ENCODE results near the gene CDC45. TPM values are rescaled to one million over a fixed set of nuclear protein-coding genes. Genes with fewer than 3 reads are reported as not detected.

CDC45 gene
- total and polyA plus RNA-seq, 5 experiments from 2014 or later, result 0.69 to 2.7 (median 1.5) TPM; not detected in 1

DNA sequence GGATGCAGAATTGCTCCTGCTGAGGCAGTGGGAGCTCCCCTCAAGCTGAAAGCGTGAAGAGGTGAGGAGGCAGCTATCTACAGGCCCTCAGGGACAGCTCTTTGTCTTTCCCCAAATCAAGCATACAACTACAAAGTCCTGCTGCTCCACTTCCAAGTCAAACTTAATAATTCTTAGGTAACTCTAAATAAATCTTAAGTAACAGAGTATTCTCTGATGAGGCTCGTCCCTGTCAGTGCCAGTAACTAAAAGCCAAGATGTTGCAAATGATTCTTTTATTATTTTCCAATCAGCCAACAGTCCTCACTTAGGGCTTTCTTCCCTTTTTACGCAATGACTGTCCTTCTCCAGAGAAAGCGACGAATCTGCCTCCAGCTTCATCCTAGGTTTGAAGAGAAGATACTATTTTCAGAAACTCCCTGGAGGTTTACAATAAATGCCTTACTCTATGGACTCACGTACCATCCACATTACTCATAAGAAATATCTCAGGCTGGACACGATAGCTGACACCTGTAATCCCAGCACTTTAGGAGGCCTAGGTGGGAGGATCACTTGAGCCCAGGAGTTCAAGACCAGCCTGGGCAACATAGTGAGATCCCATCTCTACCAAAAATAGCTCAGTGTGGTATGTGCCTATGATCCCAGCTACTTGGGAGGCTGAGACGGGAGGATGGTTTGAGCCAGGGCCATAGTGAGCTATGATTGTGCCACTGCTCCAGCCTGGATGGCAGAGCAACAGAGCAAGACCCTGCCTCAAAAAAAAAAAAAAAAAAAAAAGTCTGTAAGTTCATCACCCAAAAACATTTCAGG lies 29.2 kb upstream of the CDC45 start:
- peak overlapping the region in 1 of 10 donors; percentile 12 for H3K4me3 Mint-ChIP-seq
- H3K36me3 Mint-ChIP-seq, result peaks cover 0 to 48% (median 11%) of the 10 kb centered on the region in 3 donors
- no peaks in the 10 kb centered on the region for H3K9me3 Mint-ChIP-seq
- POLR2A ChIA-PET, result interaction anchor here (1.7 kb wide), 1 partner anchor 19 kb away, joined by 6 read pairs; the partner anchor contains the start of genes HIRA and MRPL40
- no peaks in the 10 kb centered on the region for H3K27me3 Mint-ChIP-seq
- DNase-seq (no peak), ATAC-seq (no peak)
- peaks cover 17 to 28% (median 23%) of the 10 kb centered on the region in 4 donors for H3K4me1 Mint-ChIP-seq
- peak overlapping the region in 3 of 10 donors; percentile 15 to 41 (median 25) for H3K27ac Mint-ChIP-seq

DNA sequence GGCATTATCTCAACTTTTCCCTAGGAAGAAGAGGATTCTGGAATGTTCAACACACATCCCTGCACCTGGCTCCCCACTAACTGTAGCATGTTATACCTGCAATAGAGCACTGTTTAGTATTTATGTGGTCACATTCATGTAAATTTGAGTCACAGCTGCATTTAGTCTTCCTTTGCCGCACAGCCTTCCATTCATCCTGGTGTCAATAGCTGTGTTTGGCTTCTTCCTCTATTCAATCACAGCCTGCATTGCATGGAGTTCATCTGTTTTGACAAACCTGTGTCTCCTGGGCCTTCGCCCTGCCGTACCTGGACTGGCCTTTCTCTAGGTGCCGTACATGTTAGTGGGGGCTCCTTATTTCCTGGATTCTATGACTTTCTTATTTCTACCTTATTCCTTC lies 28.1 kb upstream of the CDC45 start:
- DNase-seq (no peak), ATAC-seq (no peak)
- POLR2A ChIA-PET, result no interaction called here
- Mint-ChIP-seq H3K9me3 (no peaks in the 10 kb centered on the region), H3K36me3 (peaks cover 0 to 57% (median 15%) of the 10 kb centered on the region in 3 donors), H3K4me3 (no peak overlapping the region), H3K4me1 (peaks cover 12 to 22% (median 17%) of the 10 kb centered on the region in 4 donors), H3K27ac (peak overlapping the region in 3 of 10 donors; percentile 20 to 41 (median 27)), H3K27me3 (no peaks in the 10 kb centered on the region)

DNA sequence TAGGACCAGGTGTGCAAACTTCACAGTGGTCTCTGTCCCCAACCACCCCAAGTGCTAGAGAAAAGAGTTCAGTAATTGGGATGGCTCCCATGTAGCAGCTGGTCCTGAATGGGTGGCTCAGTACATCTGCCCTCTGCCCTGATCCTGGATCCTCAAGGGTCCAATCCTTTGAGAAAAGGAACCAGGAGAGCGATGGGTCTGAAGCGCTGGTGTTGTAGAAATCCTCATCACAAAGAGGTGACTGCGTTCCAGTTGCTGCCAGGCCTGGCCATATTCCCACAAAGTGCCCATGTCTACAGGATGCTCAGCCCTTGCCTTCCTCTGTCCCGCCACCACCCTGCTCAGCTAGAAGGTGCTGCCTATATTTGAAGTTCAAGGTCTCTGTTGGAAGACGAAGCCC lies 26.0 kb upstream of the CDC45 start:
- H3K27ac Mint-ChIP-seq, result peak overlapping the region in 1 of 10 donors; percentile 66
- POLR2A ChIA-PET, result no interaction called here
- ATAC-seq, result no peak
- no peak overlapping the region for H3K4me3 Mint-ChIP-seq
- H3K27me3 Mint-ChIP-seq, result no peaks in the 10 kb centered on the region
- DNase-seq, result no peak
- peaks cover 0 to 9% (median 2%) of the 10 kb centered on the region in 4 donors for H3K4me1 Mint-ChIP-seq
- H3K9me3 Mint-ChIP-seq, result no peaks in the 10 kb centered on the region
- H3K36me3 Mint-ChIP-seq, result peaks cover 0 to 73% (median 15%) of the 10 kb centered on the region in 3 donors

DNA sequence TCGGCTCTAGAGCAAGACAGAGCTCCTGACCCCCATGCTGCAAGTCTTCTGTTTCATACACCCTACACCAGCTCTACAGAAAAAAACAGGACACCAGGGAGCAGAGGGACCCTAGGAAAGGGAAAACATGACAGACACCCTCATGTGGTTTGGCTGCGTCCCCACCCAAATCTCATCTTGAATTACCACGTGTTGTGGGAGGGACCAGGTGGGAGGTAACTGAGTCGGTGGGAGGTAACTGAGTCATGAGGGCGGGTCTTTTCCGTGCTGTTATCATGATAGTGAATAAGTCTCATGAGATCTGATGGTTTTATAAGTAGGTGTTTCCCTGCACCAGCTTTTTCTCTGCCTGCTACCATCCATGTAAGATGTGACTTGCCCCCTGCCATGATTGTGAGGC lies 25.6 kb upstream of the CDC45 start:
- Mint-ChIP-seq H3K4me3 (no peak overlapping the region), H3K36me3 (peaks cover 0 to 74% (median 15%) of the 10 kb centered on the region in 3 donors), H3K9me3 (no peaks in the 10 kb centered on the region), H3K4me1 (peaks cover 0 to 5% (median 2%) of the 10 kb centered on the region in 4 donors), H3K27me3 (no peaks in the 10 kb centered on the region), H3K27ac (peak overlapping the region in 4 of 10 donors; percentile 19 to 84 (median 53))
- DNase-seq, result no peak
- no peak for ATAC-seq
- POLR2A ChIA-PET, result no interaction called here

DNA sequence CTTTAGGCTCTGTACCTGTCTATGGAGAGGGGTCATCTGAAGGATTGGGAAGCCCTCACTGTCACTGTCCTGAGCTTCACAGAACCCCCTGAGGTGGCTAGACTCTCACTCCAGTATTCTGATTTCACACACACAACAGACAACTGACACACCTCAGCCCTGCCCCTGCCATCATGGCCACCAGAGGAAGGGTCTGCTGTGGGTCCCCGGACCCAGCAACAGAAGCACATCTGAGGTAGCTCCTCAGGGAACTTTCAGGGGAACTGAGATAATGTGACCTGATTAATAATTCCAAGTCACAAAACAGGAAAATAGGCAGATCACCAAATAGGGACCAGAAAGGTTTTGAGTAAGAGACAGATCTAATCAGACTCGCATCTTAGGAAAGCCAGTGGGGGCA lies 24.7 kb upstream of the CDC45 start:
- Mint-ChIP-seq H3K27me3 (no peaks in the 10 kb centered on the region), H3K9me3 (no peaks in the 10 kb centered on the region), H3K4me3 (no peak overlapping the region), H3K4me1 (peaks cover 0 to 4% (median 0%) of the 10 kb centered on the region in 4 donors), H3K27ac (peak overlapping the region in 5 of 10 donors; percentile 1 to 69 (median 46)), H3K36me3 (peaks cover 0 to 77% (median 15%) of the 10 kb centered on the region in 3 donors)
- POLR2A ChIA-PET, result no interaction called here
- no peak for ATAC-seq
- DNase-seq, result no peak

DNA sequence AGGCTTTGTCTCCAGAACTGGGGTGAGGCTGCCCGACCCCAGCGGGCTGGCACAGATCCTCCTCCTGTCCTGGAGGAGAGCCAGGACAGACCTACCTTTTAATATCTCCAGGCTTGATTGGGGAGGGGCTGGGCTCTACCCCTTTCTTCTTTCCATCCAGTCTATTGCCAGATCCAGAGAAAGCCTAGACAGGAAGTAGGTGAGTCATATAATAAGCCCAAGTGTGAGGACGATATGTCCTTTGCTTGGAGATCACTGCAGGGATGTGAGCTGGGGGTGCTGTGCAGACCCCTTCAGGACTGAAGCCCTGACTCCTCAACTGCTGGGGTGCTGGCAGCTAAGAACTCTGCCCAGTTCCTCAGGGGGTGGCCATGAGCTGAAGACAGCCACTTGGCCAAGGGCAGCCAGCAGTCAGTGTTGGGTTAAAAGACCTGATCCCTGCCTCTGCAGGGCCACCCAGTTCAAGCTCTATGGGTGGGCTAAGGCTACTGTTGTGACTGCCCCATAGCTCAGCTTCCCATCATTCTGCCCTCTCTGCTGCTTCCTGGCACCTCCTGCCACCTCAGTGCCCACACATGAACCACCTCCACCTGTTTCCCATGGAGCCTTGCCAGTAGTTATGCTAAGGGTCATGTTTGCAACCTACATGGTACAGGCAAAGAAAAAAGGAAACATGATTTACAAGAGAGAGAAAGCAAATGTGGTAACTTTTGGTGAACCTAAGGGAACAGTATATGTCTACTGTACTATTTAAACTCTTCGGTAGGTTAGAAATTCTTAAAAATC lies 23.9 kb upstream of the CDC45 start:
- H3K27ac Mint-ChIP-seq, result peak overlapping the region in 4 of 10 donors; percentile 15 to 79 (median 60)

DNA sequence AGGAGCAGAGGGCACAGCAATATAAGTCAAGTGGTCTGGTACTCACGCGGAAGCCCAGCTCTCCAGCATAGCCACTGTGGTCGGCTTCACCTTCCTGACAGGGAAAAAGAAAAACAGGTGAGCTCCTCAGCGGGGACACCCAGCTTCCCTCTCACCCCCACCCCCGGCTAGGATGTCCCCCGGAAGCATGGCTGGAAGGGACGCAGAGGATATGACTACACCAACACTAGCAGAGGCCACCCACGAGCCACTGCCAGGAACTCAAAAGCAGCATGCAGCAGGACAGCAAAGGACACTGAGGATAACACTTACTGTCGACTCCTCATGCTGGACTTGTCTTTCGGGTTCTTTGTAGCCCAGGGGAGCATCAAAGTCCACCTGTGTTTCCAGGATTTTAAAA lies 23.2 kb upstream of the CDC45 start:
- ATAC-seq, result no peak
- H3K9me3 Mint-ChIP-seq, result no peaks in the 10 kb centered on the region
- H3K27ac Mint-ChIP-seq, result no peak overlapping the region
- no peak for DNase-seq
- no peaks in the 10 kb centered on the region for H3K27me3 Mint-ChIP-seq
- H3K4me1 Mint-ChIP-seq, result peaks cover 0 to 4% (median 0%) of the 10 kb centered on the region in 4 donors
- POLR2A ChIA-PET, result interaction anchor here (1.5 kb wide), 1 partner anchor 24 kb away, joined by 4 read pairs; the partner anchor contains the start of gene MRPL40
- peaks cover 0 to 72% (median 15%) of the 10 kb centered on the region in 3 donors for H3K36me3 Mint-ChIP-seq
- no peak overlapping the region for H3K4me3 Mint-ChIP-seq

More for the DNA sequence above, 23.9 kb upstream of the CDC45 start:
- Mint-ChIP-seq H3K9me3 (no peaks in the 10 kb centered on the region), H3K27me3 (no peaks in the 10 kb centered on the region), H3K4me1 (peaks cover 0 to 4% (median 0%) of the 10 kb centered on the region in 4 donors), H3K36me3 (peaks cover 0 to 72% (median 15%) of the 10 kb centered on the region in 3 donors), H3K4me3 (no peak overlapping the region)
- POLR2A ChIA-PET, result interaction anchor here (1.5 kb wide), 1 partner anchor 24 kb away, joined by 4 read pairs; the partner anchor contains the start of gene MRPL40
- no peak for DNase-seq
- no peak for ATAC-seq

DNA sequence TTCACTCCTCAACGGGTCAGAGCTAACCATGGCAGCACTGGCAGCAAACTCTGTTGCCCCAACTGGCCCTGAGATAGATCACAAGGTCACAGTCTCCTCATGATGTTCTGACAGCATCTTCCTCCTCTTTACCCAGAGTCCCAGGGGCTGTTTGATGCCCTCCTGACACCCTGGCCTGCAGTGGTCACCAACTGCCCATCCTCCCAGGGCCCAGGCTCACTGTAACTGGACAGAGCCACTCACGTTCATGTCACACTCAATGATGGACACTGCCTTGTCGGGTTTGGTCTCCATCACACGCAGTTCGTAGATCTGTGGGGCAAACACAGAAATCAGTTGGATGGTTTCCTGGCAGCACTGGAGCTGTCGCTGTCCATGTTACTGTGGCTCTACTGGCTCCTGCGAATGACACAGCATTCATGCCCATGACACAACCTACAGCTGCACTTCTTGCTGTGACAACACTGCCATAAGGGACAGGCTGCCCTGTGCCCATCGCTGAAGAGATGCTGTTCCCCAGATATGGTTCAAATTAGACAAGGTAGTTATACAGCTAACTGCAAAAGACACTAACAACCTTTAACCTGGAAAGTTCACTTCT lies 21.8 kb upstream of the CDC45 start:
- Mint-ChIP-seq H3K9me3 (no peaks in the 10 kb centered on the region), H3K4me3 (no peak overlapping the region), H3K27me3 (no peaks in the 10 kb centered on the region), H3K36me3 (peaks cover 0 to 69% (median 15%) of the 10 kb centered on the region in 3 donors), H3K27ac (no peak overlapping the region), H3K4me1 (peaks cover 0 to 2% (median 0%) of the 10 kb centered on the region in 4 donors)
- ATAC-seq, result no peak
- DNase-seq, result no peak
- POLR2A ChIA-PET, result interaction anchor here (0.6 to 0.7 kb wide), 2 partner anchors 24 to 610 kb away, joined by 3 to 5 read pairs; no protein-coding TSS in a partner anchor

DNA sequence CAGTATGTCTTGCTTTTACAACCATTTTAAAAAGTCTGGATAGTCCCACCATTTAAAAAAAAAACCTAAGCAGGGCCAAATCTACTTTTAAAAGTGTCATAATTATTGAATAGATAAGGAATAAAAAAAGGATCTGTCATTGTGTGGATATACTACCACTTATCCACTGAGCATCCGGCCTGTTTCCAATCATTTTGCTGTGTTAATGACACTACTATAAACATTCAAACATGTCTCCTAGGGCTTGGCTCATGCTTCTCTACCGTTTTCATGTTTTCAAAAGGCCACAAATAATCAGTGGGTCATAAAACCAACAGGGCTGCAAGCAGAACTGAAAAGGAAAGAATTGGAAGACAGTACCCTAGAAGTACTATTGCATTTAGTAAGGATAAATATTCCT lies 19.7 kb upstream of the CDC45 start:
- DNase-seq (no peak), ATAC-seq (no peak)
- Mint-ChIP-seq H3K36me3 (peaks cover 2 to 70% (median 8%) of the 10 kb centered on the region in 3 donors), H3K27me3 (no peaks in the 10 kb centered on the region), H3K4me1 (no peaks in the 10 kb centered on the region), H3K9me3 (no peaks in the 10 kb centered on the region), H3K4me3 (no peak overlapping the region), H3K27ac (no peak overlapping the region)
- POLR2A ChIA-PET, result no interaction called here

DNA sequence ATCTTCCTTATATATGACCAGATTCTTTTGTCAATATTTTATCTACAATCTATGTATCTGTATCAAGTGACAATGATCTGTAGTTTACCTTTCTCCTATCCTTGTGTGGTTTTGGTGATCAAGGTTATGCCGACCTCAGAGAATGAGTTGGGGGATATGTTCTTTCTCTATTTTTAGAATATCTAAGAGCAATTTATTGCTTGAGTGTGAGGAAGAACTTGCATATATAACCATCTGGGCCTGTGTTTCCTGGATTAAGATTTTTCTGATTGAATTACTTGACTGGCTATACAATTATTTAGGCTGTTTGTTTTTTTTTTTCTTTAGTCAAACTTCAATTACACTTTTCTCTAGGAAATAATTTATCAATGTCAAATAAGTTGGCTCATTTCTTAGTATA lies 18.2 kb upstream of the CDC45 start:
- H3K9me3 Mint-ChIP-seq, result no peaks in the 10 kb centered on the region
- H3K27ac Mint-ChIP-seq, result no peak overlapping the region
- peaks cover 5 to 66% (median 7%) of the 10 kb centered on the region in 3 donors for H3K36me3 Mint-ChIP-seq
- POLR2A ChIA-PET, result no interaction called here
- H3K4me3 Mint-ChIP-seq, result no peak overlapping the region
- no peaks in the 10 kb centered on the region for H3K4me1 Mint-ChIP-seq
- no peak for DNase-seq
- H3K27me3 Mint-ChIP-seq, result no peaks in the 10 kb centered on the region
- no peak for ATAC-seq

DNA sequence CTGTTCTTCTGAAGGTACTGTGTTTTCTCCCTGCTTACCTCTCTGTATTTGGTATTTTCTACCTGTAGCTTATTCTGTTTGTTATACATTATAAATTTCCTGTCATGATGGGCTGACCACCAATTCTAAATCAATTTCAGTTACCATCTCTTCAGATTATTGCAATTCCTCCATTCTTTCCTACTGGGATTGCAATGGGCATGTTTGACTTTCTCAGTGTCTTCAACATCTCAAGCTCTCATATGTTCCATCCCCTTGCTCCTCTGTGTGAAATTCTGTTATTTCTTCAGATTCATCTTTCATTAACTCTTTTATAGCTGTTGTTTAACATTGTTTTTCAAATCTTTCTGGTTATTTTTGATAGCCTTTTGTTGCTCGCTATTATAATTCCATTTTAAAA lies 16.7 kb upstream of the CDC45 start:
- no peak overlapping the region for H3K4me3 Mint-ChIP-seq
- H3K27ac Mint-ChIP-seq, result peak overlapping the region in 2 of 10 donors; percentile 20 to 25
- peaks cover 0 to 3% (median 1%) of the 10 kb centered on the region in 4 donors for H3K4me1 Mint-ChIP-seq
- ATAC-seq (no peak), DNase-seq (no peak)
- no peaks in the 10 kb centered on the region for H3K9me3 Mint-ChIP-seq
- no peaks in the 10 kb centered on the region for H3K27me3 Mint-ChIP-seq
- H3K36me3 Mint-ChIP-seq, result peaks cover 5 to 68% (median 19%) of the 10 kb centered on the region in 3 donors
- POLR2A ChIA-PET, result no interaction called here
